TTC549 (cell line): ENCODE data around the gene GHRHR.

Experiments
- FAIRE-seq: peaks from 2 replicates; lab custom pipeline; 2012; peaks lifted over from hg19 to GRCh38; lab: Jason Lieb, UNC

The GHRHR gene

DNA sequence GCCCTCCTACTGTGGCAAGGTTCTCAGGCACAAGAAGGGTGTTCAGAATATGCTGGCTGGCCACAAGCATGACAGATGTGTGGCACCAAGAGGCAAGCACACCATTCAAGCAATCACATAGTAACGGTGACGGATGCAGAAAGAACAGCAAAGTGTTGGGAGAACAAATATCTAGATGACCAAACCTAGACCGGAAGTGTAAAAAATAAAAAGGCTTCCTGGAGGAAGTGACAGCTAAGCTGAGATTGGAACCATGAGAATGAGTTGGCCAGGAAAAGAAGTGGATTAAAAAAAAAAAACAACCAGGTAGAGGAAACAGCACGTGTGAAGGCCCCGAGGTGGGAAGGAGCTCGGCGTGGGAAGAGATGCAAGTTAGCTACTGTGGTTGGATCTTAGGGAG is 22.0 kb downstream of the GHRHR start:
- no peak for FAIRE-seq

DNA sequence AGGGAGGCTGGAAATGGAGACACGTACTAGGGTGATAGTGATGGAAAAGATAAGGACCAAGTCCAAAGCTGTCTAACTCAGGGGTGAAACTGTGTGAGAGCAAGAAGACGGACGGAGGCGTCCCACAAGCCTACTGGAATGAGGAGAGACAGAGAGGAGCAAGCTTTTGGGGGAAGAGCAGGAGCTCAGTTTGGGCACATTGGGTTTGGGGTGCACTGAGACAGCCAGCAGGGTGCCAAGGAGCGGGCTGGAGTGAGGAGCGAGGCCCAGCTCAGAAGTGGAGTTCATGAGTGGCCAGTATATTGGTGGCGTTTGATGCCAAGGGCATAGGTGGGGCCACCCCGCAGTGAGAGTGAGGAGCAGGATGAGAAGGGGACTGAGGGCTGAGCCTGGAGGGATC is 22.6 kb downstream of the GHRHR start:
- FAIRE-seq: no peak

DNA sequence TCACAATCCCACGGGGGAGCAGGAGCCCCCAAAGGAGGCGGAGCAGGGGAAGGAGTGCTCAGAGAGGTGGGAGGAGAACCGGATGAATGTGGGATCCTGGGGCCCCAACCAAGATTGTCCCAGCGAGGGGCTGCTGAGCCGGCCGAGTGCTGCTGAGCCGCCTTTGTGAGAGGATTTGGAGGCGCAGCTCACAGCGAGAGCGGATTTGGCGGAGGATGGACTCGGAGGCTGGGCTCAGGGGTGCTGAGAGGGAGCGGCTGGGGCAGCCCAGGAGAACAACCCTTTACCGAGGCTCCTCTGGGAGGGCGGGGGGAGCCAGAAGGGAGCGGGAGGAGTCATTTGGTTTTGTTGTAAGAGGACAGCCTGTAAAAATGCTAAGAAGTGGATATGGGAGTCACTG is 23.0 kb downstream of the GHRHR start:
- FAIRE-seq: no peak

DNA sequence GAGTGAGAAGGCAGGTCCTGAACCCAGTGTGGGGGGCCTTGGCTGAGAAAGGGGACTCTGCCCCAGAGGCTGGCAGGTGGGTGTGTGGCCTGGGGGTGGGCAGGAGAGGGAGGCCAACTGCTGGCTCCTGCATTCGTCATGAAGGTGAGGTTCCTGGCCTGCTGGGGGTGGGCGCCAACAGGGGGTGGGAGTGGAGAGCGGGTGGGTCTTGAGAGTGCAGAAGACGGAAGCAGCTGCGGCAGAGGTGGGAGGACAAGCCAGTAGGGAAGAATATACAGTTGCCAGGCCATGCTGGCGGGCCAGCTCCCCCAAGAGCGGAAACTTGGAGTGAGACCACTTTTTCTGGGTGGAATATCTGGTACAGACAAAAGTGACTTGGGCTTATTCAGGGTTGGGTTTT is 23.4 kb downstream of the GHRHR start:
- no peak for FAIRE-seq

DNA sequence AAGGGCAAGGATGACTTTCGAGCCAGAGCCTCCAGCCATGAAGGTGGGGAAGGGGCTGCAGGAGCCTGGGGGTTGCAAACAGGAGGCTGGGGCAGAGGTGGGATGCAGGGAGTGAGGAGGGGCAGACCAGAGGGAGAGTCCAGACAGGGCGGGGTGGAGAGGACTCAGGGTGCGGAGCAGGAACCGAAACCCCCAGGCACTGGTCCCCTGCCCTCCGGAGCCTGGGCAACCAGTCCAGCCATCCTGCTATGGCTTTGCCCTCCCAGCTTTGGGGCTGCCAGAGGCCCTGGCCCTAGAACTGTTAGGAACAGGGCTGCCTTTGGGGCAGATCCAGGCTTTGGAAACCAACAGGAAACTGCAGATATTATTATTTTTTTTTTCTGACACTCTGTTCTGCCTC is 24.2 kb downstream of the GHRHR start:
- FAIRE-seq: no peak

DNA sequence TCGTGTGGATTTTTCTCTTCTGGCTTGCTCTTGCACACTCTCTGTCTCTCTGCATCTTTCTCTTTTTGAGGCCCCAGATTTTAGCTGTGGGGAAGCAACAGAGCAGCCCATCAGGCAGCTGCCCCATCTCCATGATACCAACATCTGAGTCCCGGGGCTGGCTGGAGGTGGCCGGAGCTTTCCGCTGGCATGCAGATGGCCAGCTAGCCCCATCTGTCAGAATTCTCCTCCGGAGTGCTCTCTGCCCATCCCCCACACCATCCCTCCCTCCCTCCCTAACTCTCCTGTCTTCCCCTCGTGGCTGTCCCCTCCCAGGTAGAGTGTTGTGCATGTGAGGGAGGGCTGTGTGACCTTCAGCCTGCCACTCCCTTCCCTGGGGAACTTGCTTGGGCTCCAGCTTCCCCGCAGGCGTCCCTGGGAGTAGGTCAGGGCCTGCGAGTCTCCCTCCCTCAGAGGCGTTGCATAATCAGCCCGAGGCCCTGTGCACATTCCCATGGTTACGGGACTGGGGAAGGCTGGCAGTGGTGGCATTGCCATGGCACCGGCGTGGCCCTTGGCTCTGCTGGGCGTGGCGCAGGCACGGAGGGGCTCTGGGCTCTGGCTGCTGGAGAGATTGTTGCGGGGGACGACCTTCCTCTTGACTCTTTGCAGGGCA is 24.7 kb downstream of the GHRHR start:
- no peak for FAIRE-seq

DNA sequence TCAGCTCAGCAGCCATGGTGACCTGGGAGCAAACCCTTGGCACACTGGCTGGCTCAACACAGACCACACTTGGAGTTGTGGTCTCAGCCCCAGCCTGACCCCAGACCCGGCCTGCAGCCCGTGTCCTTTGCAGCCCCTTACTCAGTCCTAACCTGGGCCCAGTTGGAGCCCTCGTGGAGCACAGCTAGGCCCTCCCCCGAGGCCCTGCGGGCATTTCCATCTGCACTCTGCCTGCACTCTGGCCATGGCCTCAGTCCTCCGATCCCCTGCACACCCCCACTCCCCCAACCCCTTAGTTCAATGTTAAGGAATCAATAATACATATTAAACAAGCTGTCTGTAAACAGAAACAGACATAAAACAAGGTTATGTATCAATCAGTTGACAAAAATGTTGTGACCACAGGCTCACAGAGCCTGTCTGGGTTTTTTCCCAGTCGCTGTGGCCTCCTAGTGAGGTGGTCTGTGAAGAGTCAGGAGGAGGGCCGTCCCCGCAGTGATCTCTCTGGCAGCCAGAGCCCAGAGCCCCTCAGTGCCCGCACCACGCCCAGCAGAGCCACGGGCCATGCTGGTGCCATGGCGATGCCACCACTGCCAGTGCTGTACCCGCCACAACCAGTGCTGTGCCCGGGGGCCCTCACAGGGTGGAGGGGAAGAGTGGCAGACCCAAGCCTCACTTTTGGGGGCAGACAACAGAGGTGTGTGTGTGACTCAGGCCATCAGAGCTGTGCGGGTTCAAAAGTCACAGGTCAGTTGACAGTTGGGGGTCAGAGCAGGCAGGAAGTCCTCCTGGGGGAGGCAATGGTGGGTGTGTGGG is 25.5 kb downstream of the GHRHR start:
- no peak for FAIRE-seq

DNA sequence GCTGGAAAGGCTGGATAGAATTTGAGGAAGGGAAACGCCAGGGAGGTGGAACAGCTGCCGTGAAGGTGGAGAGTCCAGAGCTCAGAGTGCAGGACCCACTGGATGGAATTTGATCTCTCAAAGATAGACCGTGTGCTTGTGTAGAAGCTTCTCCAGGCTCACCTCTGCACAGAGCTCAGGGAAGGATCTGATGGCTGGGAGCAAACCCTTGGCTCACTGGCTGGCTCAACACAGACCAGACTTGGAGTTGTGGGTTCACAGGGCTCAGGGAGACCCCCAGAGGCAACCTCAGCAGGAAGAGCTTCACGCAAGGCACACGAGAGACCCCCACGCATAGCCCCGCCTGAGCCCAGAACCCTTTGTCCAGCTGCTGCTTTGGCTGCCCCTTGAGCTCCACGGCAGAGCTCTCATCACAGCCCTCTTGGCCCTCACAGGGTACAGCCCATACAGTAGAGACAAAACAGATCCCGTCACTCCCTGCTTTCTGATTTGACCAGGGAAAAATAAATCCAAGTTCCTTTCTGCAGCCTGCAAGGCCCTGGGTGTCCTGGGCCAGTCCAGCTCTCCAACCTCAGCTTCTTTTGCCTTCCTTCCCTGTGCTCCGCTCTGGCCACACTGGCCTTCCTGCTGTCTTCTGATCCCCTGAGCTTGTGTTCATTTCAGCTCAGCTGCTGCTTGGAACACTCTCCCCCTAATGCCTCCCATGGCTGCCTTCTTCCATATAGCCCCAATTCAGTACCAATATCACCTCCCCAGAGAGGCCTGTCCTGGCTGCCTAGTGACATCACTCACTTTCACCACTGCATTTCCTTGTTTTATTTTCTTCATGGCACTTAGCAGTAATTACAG is 26.3 kb downstream of the GHRHR start:
- no peak for FAIRE-seq

DNA sequence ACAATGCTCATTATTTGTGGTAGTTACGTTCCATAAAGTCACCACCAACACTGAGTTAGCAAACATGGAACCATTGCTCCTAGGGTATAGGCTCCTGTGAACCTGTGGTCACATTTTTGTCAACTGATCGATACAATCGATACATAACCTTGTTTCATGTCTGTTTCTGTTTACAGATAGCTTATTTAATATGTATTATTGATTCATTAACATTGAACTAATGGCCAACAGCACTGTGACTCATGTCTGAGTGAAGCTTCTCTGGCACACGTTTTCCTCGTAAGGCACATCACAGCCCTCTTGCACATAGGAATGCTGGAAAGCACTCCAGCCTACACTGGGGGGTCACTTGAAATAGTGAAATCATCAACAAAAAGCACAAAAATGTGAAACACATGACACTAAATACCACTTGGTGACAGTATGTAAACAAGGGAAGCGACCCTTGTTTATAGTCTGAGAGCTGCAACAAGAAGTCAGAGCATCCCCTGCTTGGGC is 27.0 kb downstream of the GHRHR start:
- FAIRE-seq: no peak

DNA sequence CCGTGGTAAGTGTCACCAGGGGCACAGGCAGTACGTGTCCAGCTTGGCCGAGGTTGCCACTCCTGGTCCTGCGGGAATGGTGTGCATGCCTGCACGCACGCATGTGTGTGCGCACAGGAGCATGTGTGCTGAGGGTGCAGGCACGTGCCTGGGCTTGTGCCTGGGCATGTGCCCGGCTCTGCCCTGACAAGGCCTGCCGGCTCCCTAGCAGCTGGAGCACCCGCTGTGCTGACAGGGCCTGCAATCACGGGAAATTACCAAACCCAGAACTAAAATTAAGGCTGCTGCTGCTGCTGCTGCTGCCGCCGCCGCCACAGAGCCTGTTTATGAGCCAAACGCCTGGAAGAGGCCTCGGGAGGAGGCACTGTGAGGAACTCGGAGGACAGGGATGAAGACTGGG is 28.7 kb downstream of the GHRHR start:
- FAIRE-seq: no peak

DNA sequence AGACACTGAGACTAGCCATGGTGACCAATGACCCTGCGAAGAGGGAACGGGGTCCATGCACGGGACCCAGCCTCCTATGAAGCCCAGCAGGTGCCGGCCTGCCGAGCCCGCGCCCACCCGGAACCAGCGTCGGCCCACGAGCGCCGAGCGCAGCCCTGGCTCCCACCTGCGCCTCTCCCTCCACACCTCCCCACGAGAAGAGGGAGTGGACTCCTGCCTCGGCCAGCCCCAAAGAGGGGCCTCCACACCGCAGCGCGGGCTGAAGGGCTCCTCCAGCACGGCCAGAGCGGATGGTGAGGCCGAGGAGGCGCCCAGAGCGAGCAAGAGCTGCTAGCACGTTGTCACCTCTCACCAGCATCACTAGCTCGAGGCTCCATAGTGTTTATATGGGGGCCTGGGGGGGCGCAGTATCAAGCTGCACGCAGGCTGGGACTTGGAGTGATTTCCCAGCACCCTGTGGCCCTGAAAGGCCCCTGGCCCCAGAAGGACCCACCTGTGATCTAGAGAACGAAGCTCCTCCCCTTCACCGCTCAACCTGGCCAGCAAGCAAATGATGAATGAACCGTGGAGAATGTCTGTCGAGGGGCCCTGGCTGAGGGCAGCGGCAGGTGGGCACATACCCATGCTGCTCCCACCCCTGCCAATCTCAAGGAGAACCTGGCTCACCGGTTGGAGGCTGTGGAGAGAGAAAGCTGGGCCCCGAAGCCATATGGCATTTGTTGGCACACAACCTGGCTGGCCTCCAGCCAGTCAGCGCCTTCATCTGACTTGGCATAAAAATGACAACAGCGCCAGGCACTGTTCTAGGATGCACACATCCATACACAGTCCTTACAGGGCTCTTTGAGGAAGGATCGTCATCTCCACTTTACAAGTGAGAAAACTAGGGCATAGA is 30.7 kb downstream of the GHRHR start:
- FAIRE-seq: no peak

DNA sequence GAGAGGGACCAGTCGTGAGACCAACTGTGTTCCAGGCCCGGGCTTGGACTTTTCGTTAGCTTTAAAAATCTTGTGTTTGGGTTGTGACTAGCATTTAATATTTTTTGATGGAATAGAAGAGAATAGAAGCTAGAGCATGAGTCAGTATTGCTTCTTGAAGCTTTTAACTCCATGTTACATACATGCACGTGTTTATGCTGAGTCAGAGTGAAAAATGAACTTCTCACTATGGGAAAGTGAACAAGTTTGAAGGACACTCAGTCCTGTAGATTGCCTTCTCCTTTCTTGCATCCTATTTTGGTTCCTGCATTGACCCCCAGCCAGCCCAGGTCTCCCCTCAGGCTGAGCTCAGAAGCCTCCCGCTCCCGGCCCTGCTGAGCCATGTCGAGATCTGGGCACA is 31.8 kb downstream of the GHRHR start:
- FAIRE-seq: no peak

DNA sequence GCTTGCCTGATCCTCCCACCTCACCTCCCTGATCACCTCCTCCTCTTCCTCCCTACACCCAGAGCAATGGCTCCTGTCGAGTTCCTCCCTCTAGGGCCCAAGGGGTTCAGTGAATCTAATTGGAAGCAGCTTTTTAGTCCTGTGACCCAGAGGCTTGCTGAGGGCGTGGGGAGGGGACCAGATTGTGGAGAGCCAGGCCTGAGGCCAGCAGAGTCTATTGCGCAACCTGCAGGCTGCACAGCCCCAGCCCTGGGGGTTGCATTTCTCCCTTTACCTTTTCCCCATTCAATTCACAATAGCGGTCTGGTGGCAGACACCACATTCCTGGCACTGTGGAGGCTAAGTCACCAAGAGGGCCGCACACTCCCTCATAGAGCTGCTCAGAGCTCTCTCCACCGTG is 32.5 kb downstream of the GHRHR start:
- FAIRE-seq: no peak

DNA sequence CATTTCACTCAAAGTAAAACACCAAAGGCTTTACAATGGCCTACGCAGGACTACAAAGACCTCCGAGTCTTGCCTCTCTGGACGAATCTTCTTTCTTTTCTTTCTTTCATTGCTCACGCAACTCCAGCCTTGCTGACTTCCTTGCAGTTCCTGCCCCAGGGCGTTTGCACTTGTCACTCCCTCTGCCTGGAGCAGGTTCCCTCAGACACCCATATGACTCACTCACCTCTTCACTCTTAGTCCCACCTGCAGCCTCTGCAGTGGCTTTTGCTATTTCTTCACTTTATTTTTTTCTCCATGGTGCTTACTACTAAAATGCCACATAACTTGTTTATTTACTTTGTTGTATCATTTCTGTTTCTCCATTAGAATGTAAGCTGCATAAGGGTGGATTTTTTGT is 33.1 kb downstream of the GHRHR start:
- FAIRE-seq: no peak

DNA sequence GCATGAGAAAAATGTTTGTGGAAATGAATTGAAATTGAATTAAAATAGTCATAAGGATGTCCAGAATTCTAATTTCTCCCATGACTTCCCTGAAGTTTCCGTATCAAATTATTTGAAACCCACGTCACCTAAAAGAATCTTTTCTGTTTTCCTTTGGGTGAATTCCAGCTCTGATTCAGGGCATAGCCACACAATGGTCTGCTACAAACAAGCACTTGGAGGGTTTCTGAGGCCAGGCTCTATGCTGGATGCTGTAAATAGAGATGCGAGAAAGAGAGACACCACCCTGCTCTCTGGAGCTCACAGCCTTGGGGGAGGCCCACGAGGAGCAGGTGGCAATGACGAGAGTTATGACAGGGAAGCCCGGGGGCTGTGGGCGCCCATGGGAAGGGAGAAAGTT is 33.6 kb downstream of the GHRHR start:
- FAIRE-seq: no peak

DNA sequence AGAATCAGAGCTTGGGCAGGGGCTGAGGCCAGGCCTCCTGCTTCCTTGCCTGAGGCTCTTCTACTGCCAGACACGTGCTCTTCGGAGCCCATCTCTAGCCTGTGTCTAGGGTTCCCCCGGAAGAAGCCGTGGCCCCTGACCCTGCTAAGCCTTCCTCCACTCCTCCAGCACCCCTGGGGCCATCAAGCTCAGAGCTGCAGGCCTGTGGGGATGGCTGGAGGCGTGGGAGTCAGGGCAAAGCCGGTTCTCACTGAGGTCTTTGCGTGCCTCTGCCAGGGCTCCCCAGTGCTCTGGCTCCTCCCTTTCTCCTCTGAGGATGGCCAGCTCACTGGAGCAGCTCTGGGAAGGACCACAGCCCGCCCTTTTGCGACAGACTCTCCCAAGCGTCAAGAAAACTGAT is 34.4 kb downstream of the GHRHR start:
- no peak for FAIRE-seq

DNA sequence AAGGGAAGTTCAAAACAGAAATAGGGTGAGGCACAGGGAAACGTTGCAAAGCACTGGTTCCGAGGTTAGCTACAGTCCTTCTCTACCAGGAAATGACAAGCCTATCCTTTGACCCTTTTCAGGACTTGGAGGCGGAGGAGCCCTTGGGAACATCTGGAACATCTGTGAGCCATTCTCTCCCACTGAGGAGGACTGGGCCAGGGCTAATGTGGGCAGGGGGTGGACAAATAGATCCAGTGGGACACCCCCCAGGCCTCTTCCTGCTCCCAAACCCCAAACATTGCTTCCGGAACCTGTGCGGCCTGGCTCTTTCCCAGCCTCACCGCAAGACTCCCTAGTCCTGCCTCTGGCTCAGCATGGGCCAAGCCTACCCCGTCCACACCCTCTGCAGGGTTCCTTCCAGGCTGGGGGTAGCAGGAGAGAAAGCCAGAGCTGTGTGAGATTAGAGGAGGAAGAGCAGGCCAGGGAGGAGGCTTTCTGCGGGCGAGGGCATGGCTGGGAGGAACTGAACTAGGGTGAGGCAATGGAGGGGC is 36.5 kb downstream of the GHRHR start:
- FAIRE-seq: no peak

DNA sequence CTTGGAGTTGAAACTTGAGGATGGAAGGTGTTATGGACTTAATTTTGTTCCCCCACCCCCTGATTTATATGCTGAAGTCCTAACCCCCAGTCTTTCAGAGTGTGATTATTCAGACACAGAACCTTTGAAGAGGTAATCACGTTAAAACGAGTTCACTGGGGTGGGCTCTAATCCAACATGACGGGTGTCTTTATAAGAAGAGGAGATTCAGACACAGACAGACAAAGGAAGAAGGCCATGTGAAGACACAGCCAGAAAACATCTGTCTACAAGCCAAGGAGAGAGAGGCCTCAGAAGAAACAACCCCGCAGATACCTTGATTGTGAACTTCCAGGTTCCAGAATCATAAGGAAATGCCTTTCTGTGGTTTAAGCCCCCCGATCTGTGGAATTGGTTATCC is 37.0 kb downstream of the GHRHR start:
- FAIRE-seq: no peak

DNA sequence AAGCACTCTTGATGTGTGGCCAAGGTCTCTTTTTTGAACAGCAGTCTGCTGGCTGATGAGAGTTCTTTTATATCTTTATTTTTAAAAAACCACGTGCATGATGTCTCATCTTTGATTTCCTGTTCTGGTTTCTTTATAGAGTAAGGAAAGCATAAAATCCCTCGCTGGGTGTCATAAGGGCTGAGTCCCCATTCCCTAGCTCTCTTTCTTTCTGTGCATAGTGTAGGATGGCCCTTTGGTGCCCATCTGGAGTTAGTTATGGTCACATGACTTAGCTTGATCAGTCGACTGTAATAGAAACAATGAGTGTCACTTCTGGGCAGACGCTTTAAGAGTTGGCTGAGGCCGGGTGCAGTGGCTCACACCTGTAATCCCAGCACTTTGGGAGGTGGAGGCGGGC is 38.5 kb downstream of the GHRHR start:
- no peak for FAIRE-seq

DNA sequence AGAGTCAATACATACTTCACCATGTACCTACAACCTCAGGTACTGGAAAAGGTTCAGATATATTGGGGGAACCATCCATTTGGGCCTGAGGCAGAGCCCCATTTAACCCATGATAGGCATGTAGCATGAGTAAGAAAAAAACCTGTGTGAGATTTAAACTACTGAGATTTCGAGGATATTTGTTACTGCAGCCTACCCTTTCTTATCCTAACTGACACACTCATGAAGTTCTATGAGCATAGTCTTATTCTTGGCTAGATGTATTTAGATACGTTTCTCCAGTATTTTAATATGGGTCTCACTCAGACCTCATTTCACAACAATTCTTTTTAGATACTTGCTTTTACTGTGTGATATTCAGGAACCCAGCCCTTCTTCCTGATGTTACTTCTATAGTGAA is 39.3 kb downstream of the GHRHR start:
- no peak for FAIRE-seq

DNA sequence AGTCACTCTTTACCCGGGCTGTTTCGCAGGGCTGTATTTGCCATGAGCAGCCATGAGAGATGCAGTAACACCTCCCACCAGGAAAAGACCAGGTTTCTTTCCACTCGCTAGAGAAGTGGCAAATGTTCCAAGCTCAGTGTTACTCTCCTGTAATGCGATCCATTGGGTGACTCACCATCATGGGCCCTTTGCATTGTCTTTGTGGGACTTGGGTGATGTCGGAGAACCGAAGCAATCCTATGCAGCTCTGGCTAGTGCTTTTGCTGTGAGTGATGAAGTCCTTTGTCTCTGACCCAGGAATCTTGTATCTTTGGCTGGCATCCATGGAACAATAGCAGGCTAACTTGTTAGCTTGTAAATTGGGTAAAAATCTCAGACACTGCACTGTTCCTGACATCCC is 40.0 kb downstream of the GHRHR start:
- no peak for FAIRE-seq

DNA sequence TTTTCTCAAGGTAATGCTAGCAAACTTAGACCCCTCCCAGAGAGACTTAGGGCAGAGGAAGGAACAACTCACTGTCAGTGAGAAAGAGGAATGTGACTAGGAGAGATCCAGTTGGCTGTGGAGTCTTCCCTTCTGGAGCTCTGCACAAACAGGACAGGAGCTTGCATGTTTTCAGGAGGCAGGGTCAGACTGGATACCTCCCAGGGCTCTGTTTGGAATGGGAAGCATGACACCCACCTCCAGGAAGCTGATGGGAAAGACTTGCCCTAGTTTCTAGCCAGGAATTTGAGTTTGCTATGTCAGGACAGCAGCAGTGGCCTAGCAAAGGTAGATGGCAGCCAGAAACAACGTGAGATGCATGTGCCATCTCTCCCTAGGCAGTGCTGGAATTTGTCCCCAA is 40.6 kb downstream of the GHRHR start:
- no peak for FAIRE-seq
